HepG2 (cell line): ENCODE measurements around the gene GNMT. TPM values are rescaled to one million over a fixed set of nuclear protein-coding genes. Genes with fewer than 3 reads are reported as not detected.

ENCODE experiments used
- BRD4 ChIP-seq: sonication (generic); formaldehyde crosslinking; IDR thresholded peaks from 2 replicates; pipeline ENCODE4 v1.4.0; 2020; ENCODE audit warnings: missing genetic modification reagents
- CBX2 ChIP-seq, 2 experiments: fragments of 200-600 bp in 1 of 2; sonication (generic); formaldehyde crosslinking in 1 of 2; IDR thresholded peaks; 2 replicates each; pipeline versions ENCODE4 v1.7.0 to v1.8.1; 2018 to 2022; ENCODE audit warnings: low read depth in 2 of 2, low read length in 1 of 2, mild to moderate bottlenecking in 1 of 2, missing genetic modification reagents in 1 of 2
- CREM ChIP-seq, 2 experiments: sonication (generic) in 1 of 2; formaldehyde crosslinking in 1 of 2; IDR thresholded peaks; 2 replicates each; pipeline versions ENCODE4 v1.4.0 to v1.6.1; 2016 to 2020; ENCODE audit warnings: antibody characterized with exemption in 1 of 2, mild to moderate bottlenecking in 1 of 2, missing genetic modification reagents in 1 of 2
- FOXK2 ChIP-seq: fragments of 450-650 bp; IDR thresholded peaks from 2 replicates; pipeline ENCODE4 v1.6.1; 2016
- GLI4 ChIP-seq: sonication (generic); formaldehyde crosslinking; IDR thresholded peaks from 2 replicates; pipeline ENCODE4 v1.5.1; 2020; ENCODE audit warnings: missing genetic modification reagents, mild to moderate bottlenecking, moderate library complexity, borderline replicate concordance
- HIVEP1 ChIP-seq: sonication (generic); formaldehyde crosslinking; IDR thresholded peaks from 2 replicates; pipeline ENCODE4 v1.4.0; 2020; ENCODE audit warnings: mild to moderate bottlenecking, missing genetic modification reagents
- IKZF1 ChIP-seq: fragments of 450-650 bp; IDR thresholded peaks from 2 replicates; pipeline ENCODE4 v1.7.1; 2016
- KDM1A ChIP-seq: IDR thresholded peaks from 2 replicates; pipeline ENCODE4 v1.6.1; 2016; ENCODE audit warnings: missing compliant biosample characterization
- NR1H2 ChIP-seq: sonication (generic); formaldehyde crosslinking; IDR thresholded peaks from 2 replicates; pipeline ENCODE4 v1.8.1; 2022; ENCODE audit warnings: low read depth, missing genetic modification reagents, borderline replicate concordance
- PITX1 ChIP-seq: sonication (generic); formaldehyde crosslinking; IDR thresholded peaks from 2 replicates; pipeline ENCODE4 v1.5.1; 2020; ENCODE audit warnings: mild to moderate bottlenecking, missing genetic modification reagents
- POGZ ChIP-seq: sonication (generic); formaldehyde crosslinking; IDR thresholded peaks from 2 replicates; pipeline ENCODE4 v1.4.0; 2020; ENCODE audit warnings: mild to moderate bottlenecking, missing genetic modification reagents
- PREB ChIP-seq: sonication (generic); formaldehyde crosslinking; IDR thresholded peaks from 2 replicates; pipeline ENCODE4 v1.4.0; 2020; ENCODE audit warnings: missing genetic modification reagents
- RELA ChIP-seq: sonication (generic); formaldehyde crosslinking; IDR thresholded peaks from 2 replicates; pipeline ENCODE4 v1.4.0; 2020; ENCODE audit warnings: missing genetic modification reagents
- SAFB2 ChIP-seq: sonication (generic); formaldehyde crosslinking; IDR thresholded peaks from 2 replicates; pipeline ENCODE4 v1.5.1; 2020; ENCODE audit warnings: missing genetic modification reagents, low read depth, mild to moderate bottlenecking, borderline replicate concordance
- TCF12 ChIP-seq, 2 experiments: fragments of 450-650 bp in 1 of 2; sonication (generic) in 1 of 2; formaldehyde crosslinking in 1 of 2; IDR thresholded peaks; 2 replicates each; pipeline versions ENCODE4 v1.6.1 to v1.8.0; 2017 to 2022; ENCODE audit warnings: antibody characterized with exemption in 1 of 2, mild to moderate bottlenecking in 1 of 2, missing genetic modification reagents in 1 of 2, moderate library complexity in 1 of 2
- TMF1 ChIP-seq: sonication (generic); formaldehyde crosslinking; IDR thresholded peaks from 2 replicates; pipeline ENCODE4 v1.8.1; 2022; ENCODE audit warnings: low read depth, missing genetic modification reagents
- TOPORS ChIP-seq: sonication (generic); formaldehyde crosslinking; IDR thresholded peaks from 2 replicates; pipeline ENCODE4 v1.8.0; 2023; ENCODE audit warnings: mild to moderate bottlenecking, missing genetic modification reagents
- TSC22D2 ChIP-seq: sonication (generic); formaldehyde crosslinking; IDR thresholded peaks from 2 replicates; pipeline ENCODE4 v1.5.1; 2020; ENCODE audit warnings: missing genetic modification reagents, mild to moderate bottlenecking, borderline replicate concordance
- ZBTB20 ChIP-seq: sonication (generic); formaldehyde crosslinking; IDR thresholded peaks from 2 replicates; pipeline ENCODE4 v1.8.1; 2023; ENCODE audit warnings: missing genetic modification reagents, low read depth, mild to moderate bottlenecking, borderline replicate concordance
- ZFP41 ChIP-seq: sonication (generic); formaldehyde crosslinking; IDR thresholded peaks from 2 replicates; pipeline ENCODE4 v1.4.0; 2020; ENCODE audit warnings: mild to moderate bottlenecking, missing genetic modification reagents, borderline replicate concordance
- ZNF562 ChIP-seq: sonication (generic); formaldehyde crosslinking; IDR thresholded peaks from 2 replicates; pipeline ENCODE4 v1.8.0; 2022; ENCODE audit warnings: missing genetic modification reagents, borderline replicate concordance
- ZNF660 ChIP-seq: sonication (generic); formaldehyde crosslinking; IDR thresholded peaks from 2 replicates; pipeline ENCODE4 v1.5.1; 2020; ENCODE audit warnings: mild to moderate bottlenecking, low read depth, missing genetic modification reagents, borderline replicate concordance
- ZNF780A ChIP-seq: sonication (generic); formaldehyde crosslinking; IDR thresholded peaks from 2 replicates; pipeline ENCODE4 v1.8.0; 2022; ENCODE audit warnings: mild to moderate bottlenecking, missing genetic modification reagents, moderate library complexity
- ZNF841 ChIP-seq: sonication (generic); formaldehyde crosslinking; IDR thresholded peaks from 2 replicates; pipeline ENCODE4 v1.8.1; 2023; ENCODE audit warnings: missing genetic modification reagents, borderline replicate concordance
- ZSCAN31 ChIP-seq: sonication (generic); formaldehyde crosslinking; IDR thresholded peaks from 2 replicates; pipeline ENCODE4 v1.5.0; 2020; ENCODE audit warnings: low read depth, mild to moderate bottlenecking, missing genetic modification reagents
- ZSCAN5A ChIP-seq: sonication (generic); formaldehyde crosslinking; IDR thresholded peaks from 2 replicates; pipeline ENCODE4 v1.8.0; 2022; ENCODE audit warnings: mild to moderate bottlenecking, missing genetic modification reagents, borderline replicate concordance
- ZSCAN9 ChIP-seq: IDR thresholded peaks from 2 replicates; pipeline ENCODE4 v1.6.1; 2016; ENCODE audit warnings: borderline replicate concordance
- polyA plus RNA-seq, 8 experiments: library from polyadenylated mRNA; depleted of rRNA in 3 of 8; stranded (reverse) in 7 of 8; unstranded in 1 of 8; fragments of >200 nt; fragmentation: Illumina TruSeq in 4 of 8; extraction: Trizol in 4 of 8; gene quantifications; 2 replicates each; pipeline versions ENCODE4 v1.2.1 to v1.2.3, GENCODE V29; 2011 to 2016; ENCODE audit warnings: low read depth in 4 of 8, missing spikeins in 1 of 8, mixed read lengths in 1 of 8; ENCODE audit not compliant: insufficient read depth in 1 of 8
- total RNA-seq, 5 experiments: library from RNA; depleted of rRNA; stranded (reverse); fragments of >200 nt; fragmentation: Illumina TruSeq; extraction: Trizol; gene quantifications; 2 replicates each; pipeline ENCODE4 v1.2.3, GENCODE V29; 2016; ENCODE audit warnings: low read depth in 1 of 5
- TF ChIP-seq, protein P1 (sequence below): sonication (generic); formaldehyde crosslinking; IDR thresholded peaks from 2 replicates; pipeline ENCODE4 v1.8.0; 2023; ENCODE audit warnings: mild to moderate bottlenecking, missing genetic modification reagents
- TF ChIP-seq, protein P2 (sequence below): sonication (generic); formaldehyde crosslinking; IDR thresholded peaks from 2 replicates; pipeline ENCODE4 v1.5.0; 2020; ENCODE audit warnings: missing genetic modification reagents

GNMT gene
- total and polyA plus RNA-seq, 2 of the 13 experiments (the other 11 are each of a cell fraction or from before 2014, with no cell fraction given): 2.8 to 7.0 TPM

DNA sequence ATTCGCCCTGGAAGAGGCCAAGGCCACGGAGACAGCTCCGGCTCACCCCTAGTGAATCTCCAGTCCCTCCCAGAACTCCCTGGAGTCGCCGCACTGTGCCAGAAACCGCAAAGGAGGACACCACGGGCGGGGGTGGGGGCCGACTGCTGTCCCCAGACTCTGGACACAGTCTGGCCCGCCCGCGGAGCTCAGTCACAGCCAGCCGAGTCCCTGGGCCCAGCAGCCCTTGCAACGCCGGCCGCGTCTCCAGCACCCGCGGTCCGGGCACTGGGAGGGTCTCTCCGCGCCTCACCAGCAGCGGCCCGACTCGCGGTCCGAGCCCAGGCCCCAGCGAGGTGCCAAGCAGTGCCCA, 17.9 kb downstream of the GNMT start (continued):
- TF ChIP-seq ZNF562 (CRISPR knock-in tag) (0 out of 2 replicates have a peak, but pooled peaks have one; percentile 39), FOXK2 (no peak), TOPORS (CRISPR knock-in tag) (no peak), CREM (IDR thresholded peaks at IDR 0.05) (no peak), CREM (CRISPR knock-in tag; IDR thresholded peaks at IDR 0.05) (no peak), PREB (CRISPR knock-in tag) (0 out of 2 replicates have a peak, but pooled peaks have one; percentile 70), BRD4 (CRISPR knock-in tag) (peak; percentile 19; the same call in 1 of the 2 replicates), POGZ (CRISPR knock-in tag) (no peak), ZNF841 (CRISPR knock-in tag) (no peak), ZBTB20 (0 out of 2 replicates have a peak, but pooled peaks have one; percentile 50), TCF12 (IDR thresholded peaks at IDR 0.05) (no peak), TCF12 (CRISPR knock-in tag; IDR thresholded peaks at IDR 0.05) (no peak), PITX1 (CRISPR knock-in tag) (peak; percentile 14; the same call in 1 of the 2 replicates), TSC22D2 (CRISPR knock-in tag) (no peak), ZSCAN31 (CRISPR knock-in tag) (no peak), IKZF1 (no peak), ZSCAN5A (CRISPR knock-in tag) (no peak), SAFB2 (CRISPR knock-in tag) (no peak; the same call in 1 of the 2 replicates), NR1H2 (CRISPR knock-in tag) (no peak), KDM1A (CRISPR knock-in tag) (no peak), ZSCAN9 (CRISPR knock-in tag) (no peak), GLI4 (no peak), HIVEP1 (no peak), TMF1 (no peak), CBX2 (IDR thresholded peaks at IDR 0.05; ENCODE audit: low read depth, low read length) (no peak), CBX2 (CRISPR knock-in tag; IDR thresholded peaks at IDR 0.05; ENCODE audit: low read depth) (no peak), ZFP41 (CRISPR knock-in tag) (no peak), RELA (no peak), ZNF660 (no peak), ZNF780A (CRISPR knock-in tag) (no peak)
- TF ChIP-seq, protein P1, sequence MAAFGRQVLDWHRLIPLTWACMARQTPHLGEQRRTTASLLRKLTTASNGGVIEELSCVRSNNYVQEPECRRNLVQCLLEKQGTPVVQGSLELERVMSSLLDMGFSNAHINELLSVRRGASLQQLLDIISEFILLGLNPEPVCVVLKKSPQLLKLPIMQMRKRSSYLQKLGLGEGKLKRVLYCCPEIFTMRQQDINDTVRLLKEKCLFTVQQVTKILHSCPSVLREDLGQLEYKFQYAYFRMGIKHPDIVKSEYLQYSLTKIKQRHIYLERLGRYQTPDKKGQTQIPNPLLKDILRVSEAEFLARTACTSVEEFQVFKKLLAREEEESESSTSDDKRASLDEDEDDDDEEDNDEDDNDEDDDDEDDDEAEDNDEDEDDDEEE (CRISPR knock-in tag): no peak
- TF ChIP-seq, protein P2, sequence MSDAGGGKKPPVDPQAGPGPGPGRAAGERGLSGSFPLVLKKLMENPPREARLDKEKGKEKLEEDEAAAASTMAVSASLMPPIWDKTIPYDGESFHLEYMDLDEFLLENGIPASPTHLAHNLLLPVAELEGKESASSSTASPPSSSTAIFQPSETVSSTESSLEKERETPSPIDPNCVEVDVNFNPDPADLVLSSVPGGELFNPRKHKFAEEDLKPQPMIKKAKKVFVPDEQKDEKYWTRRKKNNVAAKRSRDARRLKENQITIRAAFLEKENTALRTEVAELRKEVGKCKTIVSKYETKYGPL (CRISPR knock-in tag): no peak
